ENCODE data around the gene BTBD16.

The BTBD16 gene

GRCh38 chr10:122295451-122295809 lies 24.3 kb downstream of the BTBD16 start:
- H3K9ac ChIP-seq (ENCODE audit: low read length), result no peak overlapping the region
- no peaks in the 10 kb centered on the region for H3K36me3 ChIP-seq (ENCODE audit: control insufficient read depth, insufficient read depth, low read length)
- H3K27ac ChIP-seq (ENCODE audit: low read depth, low read length), result no peak overlapping the region
- H3K4me3 ChIP-seq (ENCODE audit: low read depth, low read length), result no peak overlapping the region
- H3K27me3 ChIP-seq (ENCODE audit: control insufficient read depth, insufficient read depth, low read length), result no peaks in the 10 kb centered on the region
- H3K9me3 ChIP-seq (ENCODE audit: control insufficient read depth, insufficient read depth, low read depth, low read length), result no peaks in the 10 kb centered on the region
- peaks cover 10% of the 10 kb centered on the region; the same call in 1 of the 2 replicates for H3K4me1 ChIP-seq (ENCODE audit: control insufficient read depth, insufficient read depth, low read length)

DNA sequence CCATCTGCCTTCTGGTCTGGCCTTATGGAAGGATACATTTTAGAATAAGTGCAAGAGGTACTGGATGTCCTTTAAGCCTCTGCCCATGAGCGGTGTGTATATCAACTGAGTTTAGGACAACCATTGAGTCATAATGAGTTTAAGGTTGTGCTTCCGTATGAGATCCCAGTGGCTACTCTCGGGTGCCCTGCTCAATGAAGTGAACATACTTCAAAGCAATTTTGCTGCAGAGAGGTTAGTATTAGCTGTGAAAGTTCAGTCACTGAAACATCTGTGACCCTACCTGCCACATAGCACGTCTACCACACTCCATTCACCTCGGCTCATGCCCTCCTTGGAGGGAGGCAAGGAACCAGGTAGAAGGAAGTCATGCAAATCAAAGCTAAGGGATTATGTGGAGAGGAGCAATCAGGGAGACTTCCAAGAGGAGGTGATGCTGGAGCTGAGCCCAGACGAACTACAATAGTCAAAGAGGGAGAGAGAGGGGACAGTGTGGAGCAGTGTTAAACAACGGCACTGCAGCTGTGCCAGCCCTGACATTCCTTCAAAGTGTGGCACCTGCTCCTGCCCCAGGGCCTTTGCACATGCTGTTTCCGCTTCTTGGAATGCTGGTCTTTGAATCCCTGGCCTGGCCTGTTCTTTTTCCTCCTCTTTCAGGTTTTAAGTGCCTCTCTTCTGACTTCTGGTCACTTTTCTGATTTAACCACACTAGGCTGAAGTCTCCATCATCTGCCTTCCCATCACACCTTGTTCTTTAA lies 25.4 kb downstream of the BTBD16 start:
- Histone ChIP-seq H3K27me3 (ENCODE audit: control insufficient read depth, insufficient read depth, low read length) (no peaks in the 10 kb centered on the region), H3K4me3 (ENCODE audit: low read depth, low read length) (no peak overlapping the region), H3K36me3 (ENCODE audit: control insufficient read depth, insufficient read depth, low read length) (no peaks in the 10 kb centered on the region), H3K9ac (ENCODE audit: low read length) (no peak overlapping the region), H3K27ac (ENCODE audit: low read depth, low read length) (no peak overlapping the region), H3K9me3 (ENCODE audit: control insufficient read depth, insufficient read depth, low read depth, low read length) (no peaks in the 10 kb centered on the region), H3K4me1 (ENCODE audit: control insufficient read depth, insufficient read depth, low read length) (peaks cover 10% of the 10 kb centered on the region; the same call in 1 of the 2 replicates)

DNA sequence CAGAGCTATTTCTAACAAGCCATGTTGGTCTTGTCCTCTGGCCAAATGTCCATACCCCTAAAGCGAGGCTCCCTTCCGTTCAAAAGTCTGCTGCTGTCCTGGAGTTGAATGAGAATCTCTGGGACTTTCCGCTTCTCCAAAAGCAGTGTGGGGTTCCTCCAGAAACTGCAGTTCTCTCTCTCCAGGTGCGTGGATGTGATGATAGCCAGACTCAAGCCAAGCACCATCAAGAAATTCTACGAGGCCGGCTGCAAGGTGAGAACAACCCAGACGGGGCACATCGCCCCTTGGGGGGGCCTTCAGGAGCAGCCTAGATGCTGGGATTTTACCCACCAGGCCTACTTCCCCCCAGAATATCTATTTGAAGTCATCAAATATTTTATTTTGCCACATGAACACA lies 26.5 kb downstream of the BTBD16 start:
- Histone ChIP-seq H3K4me1 (ENCODE audit: control insufficient read depth, insufficient read depth, low read length) (peaks cover 10% of the 10 kb centered on the region; the same call in 1 of the 2 replicates), H3K27ac (ENCODE audit: low read depth, low read length) (no peak overlapping the region), H3K9me3 (ENCODE audit: control insufficient read depth, insufficient read depth, low read depth, low read length) (no peaks in the 10 kb centered on the region), H3K27me3 (ENCODE audit: control insufficient read depth, insufficient read depth, low read length) (no peaks in the 10 kb centered on the region), H3K4me3 (ENCODE audit: low read depth, low read length) (no peak overlapping the region), H3K36me3 (ENCODE audit: control insufficient read depth, insufficient read depth, low read length) (no peaks in the 10 kb centered on the region), H3K9ac (ENCODE audit: low read length) (no peak overlapping the region)

DNA sequence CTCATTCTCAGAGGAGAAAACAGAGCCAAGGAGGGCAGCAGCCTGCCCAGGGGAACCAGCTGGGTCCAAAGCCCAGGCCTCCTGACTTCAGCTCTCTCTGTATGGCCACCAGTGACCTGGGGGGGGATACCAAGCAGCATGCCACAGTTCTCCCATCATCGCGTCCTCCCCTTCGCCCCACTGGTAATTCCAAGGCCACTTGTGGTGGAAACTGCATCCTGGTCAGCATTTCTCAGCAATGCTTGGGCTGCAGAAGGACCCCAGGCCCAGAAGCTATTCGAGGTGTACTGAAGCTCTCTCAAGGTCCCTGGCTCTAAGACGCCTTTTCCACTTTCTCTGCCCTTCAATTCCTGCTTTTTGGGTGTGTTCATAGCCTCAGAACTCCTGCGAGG lies 27.1 kb downstream of the BTBD16 start:
- no peaks in the 10 kb centered on the region for H3K9me3 ChIP-seq (ENCODE audit: control insufficient read depth, insufficient read depth, low read depth, low read length)
- H3K36me3 ChIP-seq (ENCODE audit: control insufficient read depth, insufficient read depth, low read length), result no peaks in the 10 kb centered on the region
- H3K27me3 ChIP-seq (ENCODE audit: control insufficient read depth, insufficient read depth, low read length), result no peaks in the 10 kb centered on the region
- no peak overlapping the region for H3K27ac ChIP-seq (ENCODE audit: low read depth, low read length)
- H3K9ac ChIP-seq (ENCODE audit: low read length), result no peak overlapping the region
- peaks cover 10% of the 10 kb centered on the region; the same call in 1 of the 2 replicates for H3K4me1 ChIP-seq (ENCODE audit: control insufficient read depth, insufficient read depth, low read length)
- no peak overlapping the region for H3K4me3 ChIP-seq (ENCODE audit: low read depth, low read length)

- no peaks in the 10 kb centered on the region for H3K27me3 ChIP-seq (ENCODE audit: control insufficient read depth, insufficient read depth, low read length)
- peaks cover 6% of the 10 kb centered on the region; the same call in 1 of the 2 replicates for H3K4me1 ChIP-seq (ENCODE audit: control insufficient read depth, insufficient read depth, low read length)
- H3K4me3 ChIP-seq (ENCODE audit: low read depth, low read length), result no peak overlapping the region
- no peak overlapping the region for H3K27ac ChIP-seq (ENCODE audit: low read depth, low read length)
- H3K9me3 ChIP-seq (ENCODE audit: control insufficient read depth, insufficient read depth, low read depth, low read length), result no peaks in the 10 kb centered on the region
- H3K36me3 ChIP-seq (ENCODE audit: control insufficient read depth, insufficient read depth, low read length), result no peaks in the 10 kb centered on the region
- H3K9ac ChIP-seq (ENCODE audit: low read length), result no peak overlapping the region
Observed at GRCh38 chr10:122298598-122299301, 27.7 kb downstream of the BTBD16 start.

- Histone ChIP-seq H3K27me3 (ENCODE audit: control insufficient read depth, insufficient read depth, low read length) (no peaks in the 10 kb centered on the region), H3K9ac (ENCODE audit: low read length) (no peak overlapping the region), H3K36me3 (ENCODE audit: control insufficient read depth, insufficient read depth, low read length) (no peaks in the 10 kb centered on the region), H3K9me3 (ENCODE audit: control insufficient read depth, insufficient read depth, low read depth, low read length) (no peaks in the 10 kb centered on the region), H3K27ac (ENCODE audit: low read depth, low read length) (no peak overlapping the region), H3K4me1 (ENCODE audit: control insufficient read depth, insufficient read depth, low read length) (no peaks in the 10 kb centered on the region), H3K4me3 (ENCODE audit: low read depth, low read length) (no peak overlapping the region)
Observed at GRCh38 chr10:122299423-122300075, 28.5 kb downstream of the BTBD16 start.

- no peak overlapping the region for H3K27ac ChIP-seq (ENCODE audit: low read depth, low read length)
- H3K4me1 ChIP-seq (ENCODE audit: control insufficient read depth, insufficient read depth, low read length), result no peaks in the 10 kb centered on the region
- no peaks in the 10 kb centered on the region for H3K27me3 ChIP-seq (ENCODE audit: control insufficient read depth, insufficient read depth, low read length)
- H3K4me3 ChIP-seq (ENCODE audit: low read depth, low read length), result no peak overlapping the region
- H3K9me3 ChIP-seq (ENCODE audit: control insufficient read depth, insufficient read depth, low read depth, low read length), result peaks cover 3% of the 10 kb centered on the region
- H3K36me3 ChIP-seq (ENCODE audit: control insufficient read depth, insufficient read depth, low read length), result no peaks in the 10 kb centered on the region
- H3K9ac ChIP-seq (ENCODE audit: low read length), result no peak overlapping the region
Observed at GRCh38 chr10:122301055-122301810, 30.1 kb downstream of the BTBD16 start.

DNA sequence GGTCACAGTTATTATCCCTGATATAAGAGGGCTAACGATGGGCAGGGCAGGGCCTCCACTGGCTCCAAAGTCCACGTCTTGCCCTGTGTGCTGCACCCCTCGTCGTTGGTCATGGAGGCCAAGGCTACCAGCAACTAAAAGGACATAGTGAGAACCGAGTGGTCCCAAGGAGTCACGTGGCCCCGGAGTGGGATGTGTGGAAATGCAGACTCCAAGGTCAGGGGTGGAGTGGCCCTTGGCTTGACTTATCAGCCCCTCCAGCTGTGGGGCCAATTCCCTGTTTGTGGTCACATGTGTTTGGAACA lies 30.7 kb downstream of the BTBD16 start:
- Histone ChIP-seq H3K9ac (ENCODE audit: low read length) (no peak overlapping the region), H3K27me3 (ENCODE audit: control insufficient read depth, insufficient read depth, low read length) (no peaks in the 10 kb centered on the region), H3K9me3 (ENCODE audit: control insufficient read depth, insufficient read depth, low read depth, low read length) (peaks cover 3% of the 10 kb centered on the region), H3K4me1 (ENCODE audit: control insufficient read depth, insufficient read depth, low read length) (no peaks in the 10 kb centered on the region), H3K4me3 (ENCODE audit: low read depth, low read length) (no peak overlapping the region), H3K36me3 (ENCODE audit: control insufficient read depth, insufficient read depth, low read length) (no peaks in the 10 kb centered on the region), H3K27ac (ENCODE audit: low read depth, low read length) (no peak overlapping the region)

DNA sequence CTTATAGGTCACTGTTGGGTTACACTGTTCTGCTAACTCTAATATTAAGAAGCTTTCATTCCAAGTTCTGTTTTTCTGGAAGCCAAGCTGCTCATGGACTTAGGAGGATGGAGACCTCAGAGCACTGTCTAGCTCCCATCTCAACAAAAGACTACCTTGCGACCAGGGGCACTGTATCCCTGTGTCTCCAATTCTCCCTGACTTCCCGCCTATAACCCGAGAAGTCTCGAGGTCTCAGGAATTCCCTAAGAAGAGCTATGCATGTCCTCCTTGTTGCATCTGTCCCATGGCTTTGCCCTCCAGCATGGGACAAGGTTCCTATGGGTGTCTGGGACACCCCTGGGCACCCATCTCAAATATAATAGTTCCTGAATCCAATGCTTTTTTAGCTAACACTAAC lies 31.2 kb downstream of the BTBD16 start:
- Histone ChIP-seq H3K27me3 (ENCODE audit: control insufficient read depth, insufficient read depth, low read length) (no peaks in the 10 kb centered on the region), H3K9ac (ENCODE audit: low read length) (no peak overlapping the region), H3K4me3 (ENCODE audit: low read depth, low read length) (no peak overlapping the region), H3K27ac (ENCODE audit: low read depth, low read length) (no peak overlapping the region), H3K4me1 (ENCODE audit: control insufficient read depth, insufficient read depth, low read length) (no peaks in the 10 kb centered on the region), H3K36me3 (ENCODE audit: control insufficient read depth, insufficient read depth, low read length) (no peaks in the 10 kb centered on the region), H3K9me3 (ENCODE audit: control insufficient read depth, insufficient read depth, low read depth, low read length) (peaks cover 3% of the 10 kb centered on the region)

DNA sequence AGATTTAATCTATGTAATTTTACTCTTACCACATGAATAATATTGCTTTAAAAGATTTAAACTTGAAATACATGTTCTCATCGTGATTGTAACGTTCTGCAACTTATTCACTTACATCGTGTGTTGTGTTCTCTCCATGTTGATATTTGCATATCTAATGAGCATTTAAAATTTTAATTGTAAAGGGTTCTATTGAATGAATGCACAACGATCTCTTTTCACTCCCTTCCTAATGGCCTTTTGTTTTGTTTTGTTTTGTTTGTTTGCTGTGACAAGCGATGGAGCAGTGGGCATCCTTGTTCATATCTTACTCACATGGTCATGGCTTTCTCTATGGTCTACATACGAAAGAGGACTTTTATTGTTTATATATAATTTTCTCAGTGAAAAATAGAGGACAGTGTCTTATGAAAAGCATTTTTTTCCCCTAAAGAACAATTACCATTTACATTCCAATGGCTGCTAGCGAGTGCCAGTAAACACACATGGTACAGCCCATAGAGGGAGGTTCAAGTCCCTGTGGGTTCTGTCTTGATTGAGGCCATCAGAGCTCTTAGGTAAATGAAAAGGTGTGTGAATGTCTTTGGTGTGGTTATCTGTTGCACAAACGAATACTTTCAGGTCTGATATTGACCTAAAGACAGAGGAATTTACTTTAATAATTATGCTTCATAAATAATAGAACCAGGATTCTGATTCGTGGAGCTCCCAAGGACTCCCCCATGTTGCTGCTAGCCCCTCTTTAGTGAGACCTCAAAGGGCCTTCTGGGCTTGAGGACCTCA lies 32.4 kb downstream of the BTBD16 start:
- H3K9me3 ChIP-seq (ENCODE audit: control insufficient read depth, insufficient read depth, low read depth, low read length), result peaks cover 3% of the 10 kb centered on the region
- no peak overlapping the region for H3K4me3 ChIP-seq (ENCODE audit: low read depth, low read length)
- H3K4me1 ChIP-seq (ENCODE audit: control insufficient read depth, insufficient read depth, low read length), result peaks cover 11% of the 10 kb centered on the region; the same call in 1 of the 2 replicates
- H3K27ac ChIP-seq (ENCODE audit: low read depth, low read length), result no peak overlapping the region
- H3K9ac ChIP-seq (ENCODE audit: low read length), result no peak overlapping the region
- no peaks in the 10 kb centered on the region for H3K36me3 ChIP-seq (ENCODE audit: control insufficient read depth, insufficient read depth, low read length)
- H3K27me3 ChIP-seq (ENCODE audit: control insufficient read depth, insufficient read depth, low read length), result no peaks in the 10 kb centered on the region

All from HUES6 (cell line).